NCI-H2107 (cell line): ENCODE measurements around the gene TTYH2.
"Not testable (repeated sequence)": the region's sequence is repeated elsewhere in the genome, so short reads cannot be mapped to it uniquely, and the experiment has no call there.

ENCODE experiments used
- DNase-seq: peaks from one replicate; lab custom pipeline; 2025; lab: John Stamatoyannopoulos, UW

The TTYH2 gene, protein sequence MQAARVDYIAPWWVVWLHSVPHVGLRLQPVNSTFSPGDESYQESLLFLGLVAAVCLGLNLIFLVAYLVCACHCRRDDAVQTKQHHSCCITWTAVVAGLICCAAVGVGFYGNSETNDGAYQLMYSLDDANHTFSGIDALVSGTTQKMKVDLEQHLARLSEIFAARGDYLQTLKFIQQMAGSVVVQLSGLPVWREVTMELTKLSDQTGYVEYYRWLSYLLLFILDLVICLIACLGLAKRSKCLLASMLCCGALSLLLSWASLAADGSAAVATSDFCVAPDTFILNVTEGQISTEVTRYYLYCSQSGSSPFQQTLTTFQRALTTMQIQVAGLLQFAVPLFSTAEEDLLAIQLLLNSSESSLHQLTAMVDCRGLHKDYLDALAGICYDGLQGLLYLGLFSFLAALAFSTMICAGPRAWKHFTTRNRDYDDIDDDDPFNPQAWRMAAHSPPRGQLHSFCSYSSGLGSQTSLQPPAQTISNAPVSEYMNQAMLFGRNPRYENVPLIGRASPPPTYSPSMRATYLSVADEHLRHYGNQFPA

DNA sequence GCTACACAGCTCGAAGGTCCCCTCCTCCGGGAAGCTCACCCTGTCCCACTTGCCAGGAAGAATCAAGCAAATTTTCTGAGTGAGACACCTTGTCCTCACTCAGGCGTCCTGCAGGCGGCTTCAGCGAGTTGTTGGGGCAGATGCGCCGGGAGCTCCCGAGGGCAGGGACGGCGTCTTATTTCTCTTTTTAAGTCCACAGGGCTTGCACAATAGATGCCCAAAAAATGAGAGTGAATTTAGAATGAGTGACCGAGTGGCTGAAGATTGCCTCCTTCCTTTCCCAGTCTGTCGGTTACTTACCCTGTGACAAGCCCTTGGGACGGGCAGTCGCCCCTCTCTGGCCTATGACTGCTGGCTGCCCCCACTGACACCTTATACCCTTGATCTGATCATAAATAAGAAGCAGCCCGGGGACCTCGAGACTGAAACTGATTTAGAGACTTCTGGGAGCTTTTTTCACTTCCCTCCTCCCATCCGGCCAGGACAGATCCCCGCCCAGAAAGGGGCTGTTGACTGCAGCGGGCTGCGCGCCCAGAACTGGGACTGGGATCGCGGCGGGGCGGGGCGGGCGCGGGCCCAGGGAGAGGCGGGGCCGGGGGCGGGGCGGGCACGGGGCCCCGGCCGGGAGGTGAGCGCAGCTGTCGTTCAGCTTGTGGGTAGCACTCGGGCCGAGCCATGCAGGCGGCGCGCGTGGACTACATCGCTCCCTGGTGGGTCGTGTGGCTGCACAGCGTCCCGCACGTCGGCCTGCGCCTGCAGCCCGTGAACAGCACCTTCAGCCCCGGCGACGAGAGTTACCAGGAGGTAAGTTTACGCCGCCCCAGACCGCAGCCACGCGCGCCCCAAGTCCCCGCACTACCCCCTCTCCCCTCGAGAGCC lies at the start of gene TTYH2:
TSS of gene TTYH2 (plus strand) at position 659 of the 879 bp plus-strand sequence. CDS start at position 676, 17 bp downstream.
- peak; percentile 42 for DNase-seq

DNA sequence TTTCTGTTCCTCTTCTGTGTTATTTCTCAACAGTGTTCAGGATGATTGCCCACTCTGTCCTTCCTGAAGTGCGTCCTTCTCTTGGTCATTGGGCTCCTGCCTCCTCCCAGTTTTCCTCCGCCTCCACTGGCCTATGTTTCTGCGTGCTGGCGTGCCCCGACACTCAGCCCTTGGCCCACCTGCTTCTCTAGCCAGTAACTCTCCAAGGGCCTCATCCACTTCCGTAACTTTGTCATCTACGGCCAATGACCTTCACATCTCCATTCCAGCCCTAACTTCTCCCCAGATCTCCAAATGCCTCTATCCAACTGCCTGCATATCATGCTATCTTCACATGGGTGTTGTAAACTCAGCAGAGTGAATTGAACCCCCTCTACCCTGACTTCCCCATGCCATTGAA lies 49.5 kb upstream of the TTYH2 start:
- no peak for DNase-seq

DNA sequence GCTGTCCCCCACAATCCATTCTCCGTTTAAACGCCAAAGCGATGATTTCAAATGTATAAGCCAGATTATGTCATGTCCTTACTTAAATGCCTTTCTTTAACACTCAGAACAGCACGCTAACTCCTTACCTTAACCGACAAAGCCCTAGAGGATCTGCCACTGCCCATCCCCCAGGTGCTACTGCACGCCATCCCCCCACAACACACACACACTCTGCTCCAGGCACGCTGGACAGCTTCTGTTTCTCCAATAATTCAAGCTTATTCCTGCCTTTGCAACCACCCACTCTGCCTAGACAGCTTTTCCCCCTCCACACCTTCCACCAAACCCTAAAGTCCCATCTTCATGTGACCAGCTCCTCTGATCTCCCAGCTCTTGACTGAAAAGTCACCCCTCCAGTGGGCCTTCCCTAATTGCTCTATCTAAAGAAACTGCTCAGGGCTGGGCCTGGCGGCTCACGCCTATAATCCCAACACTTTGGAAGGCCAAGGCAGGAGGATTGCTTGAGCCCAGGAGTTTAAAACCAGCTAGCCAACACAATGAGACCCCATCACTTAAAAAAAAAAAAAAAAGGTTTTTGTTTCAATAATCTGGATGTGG lies 48.8 kb upstream of the TTYH2 start:
- DNase-seq, result no peak

DNA sequence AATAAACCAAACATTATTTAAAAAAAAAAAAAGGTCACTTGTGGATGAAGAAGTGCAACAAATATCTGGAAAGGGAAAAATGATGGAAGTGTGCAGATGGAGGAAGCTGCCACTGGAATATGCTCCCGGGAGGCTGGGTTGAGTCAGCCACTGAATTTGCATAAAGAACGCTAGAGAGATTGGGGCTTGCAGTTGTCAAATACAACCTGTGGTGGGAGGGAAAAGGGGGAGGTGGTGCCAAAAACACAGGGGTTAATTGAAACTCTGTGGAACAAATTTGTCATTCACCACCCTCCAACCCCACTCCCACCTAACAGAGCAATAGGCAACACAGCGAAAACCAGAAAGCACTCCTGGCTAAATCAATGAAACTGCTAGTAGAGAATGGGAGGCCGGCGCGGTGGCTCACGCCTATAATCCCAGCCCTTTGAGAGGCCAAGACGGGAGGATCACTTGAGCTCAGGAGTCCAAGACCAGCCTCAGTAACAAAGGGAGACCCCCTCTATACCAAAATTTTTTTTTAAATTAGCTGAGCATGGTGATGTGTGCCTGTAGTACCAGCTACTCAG lies 47.5 kb upstream of the TTYH2 start:
- no peak for DNase-seq

DNA sequence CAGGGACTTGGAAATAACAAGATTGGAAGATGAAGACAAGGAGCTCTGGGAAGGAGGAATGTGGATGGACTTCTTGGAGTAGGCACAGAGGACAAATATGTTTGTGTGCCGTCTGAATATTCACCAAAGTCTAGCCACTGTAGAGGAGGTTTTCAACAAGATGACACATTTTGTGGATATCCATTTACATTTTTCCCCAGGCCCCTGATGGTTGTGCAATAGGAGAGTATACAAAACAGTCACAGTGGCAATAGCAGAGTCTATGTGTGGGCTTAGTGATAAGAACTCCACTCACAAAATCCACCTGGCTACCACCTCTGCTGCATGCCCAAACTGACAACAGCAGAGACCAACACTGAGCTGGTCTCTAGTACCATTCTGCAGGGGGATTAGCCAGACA lies 42.4 kb upstream of the TTYH2 start:
- DNase-seq, result no peak

DNA sequence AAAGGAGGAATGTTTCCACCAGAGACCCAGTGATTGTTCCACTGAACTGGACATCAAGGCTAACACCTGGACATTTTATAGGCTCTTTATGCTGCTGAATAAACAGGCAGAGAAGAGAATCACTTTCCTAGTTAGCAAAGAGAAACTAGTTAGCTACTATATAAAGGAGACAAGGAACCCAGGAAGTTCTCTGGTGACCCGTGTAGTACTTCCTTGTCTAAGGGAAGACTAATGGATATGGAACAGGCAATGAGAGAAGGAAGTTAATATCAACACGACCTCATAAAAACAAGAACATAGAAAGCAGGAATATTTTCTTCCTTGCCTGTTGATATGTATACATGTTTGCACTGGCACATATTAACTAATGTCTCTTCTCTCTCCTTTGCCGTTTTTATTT lies 40.7 kb upstream of the TTYH2 start:
- DNase-seq, result no peak

DNA sequence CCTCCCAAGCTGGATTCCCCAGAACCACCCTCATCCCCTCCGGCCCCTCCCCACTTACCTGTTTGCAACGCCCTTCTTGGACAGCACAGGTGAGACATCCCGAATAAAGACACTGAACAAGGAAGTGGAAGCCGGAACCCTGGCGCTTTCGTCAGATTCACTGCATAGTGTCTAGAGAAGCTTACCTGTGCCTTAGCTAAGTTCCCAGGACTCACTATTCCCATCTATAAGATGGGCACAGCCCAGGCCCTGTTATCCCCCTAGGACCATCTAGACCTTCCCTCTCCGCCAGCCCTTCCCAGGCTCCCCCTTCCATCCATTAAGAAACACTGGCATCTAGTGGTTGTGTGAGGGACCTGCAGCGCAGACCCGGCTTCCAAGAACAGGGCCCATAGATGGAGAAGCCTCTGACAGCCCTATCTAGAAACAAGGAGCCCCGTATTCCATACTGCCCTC lies 36.8 kb upstream of the TTYH2 start:
- peak; percentile 60 for DNase-seq

DNA sequence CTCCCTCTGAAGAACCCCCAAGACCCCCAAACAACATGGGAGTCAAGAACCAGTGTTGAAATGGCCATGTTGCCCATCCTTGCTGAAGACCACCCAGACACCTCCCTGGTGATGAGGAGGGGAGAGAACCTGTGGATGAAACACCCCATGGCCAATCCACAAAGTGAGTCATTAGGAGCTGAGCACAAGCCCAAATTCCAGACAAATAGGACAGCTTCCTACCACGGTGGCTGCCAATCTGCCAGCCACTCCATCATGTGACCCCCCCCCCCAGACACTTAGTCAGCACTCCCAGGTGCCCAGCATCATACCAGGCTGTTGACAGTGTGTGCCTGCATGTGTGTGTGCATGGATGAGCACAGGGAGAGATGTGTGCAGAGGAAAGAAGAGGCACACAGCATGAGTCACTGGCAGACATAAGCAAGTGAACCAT lies 36.3 kb upstream of the TTYH2 start:
- DNase-seq, result no peak

DNA sequence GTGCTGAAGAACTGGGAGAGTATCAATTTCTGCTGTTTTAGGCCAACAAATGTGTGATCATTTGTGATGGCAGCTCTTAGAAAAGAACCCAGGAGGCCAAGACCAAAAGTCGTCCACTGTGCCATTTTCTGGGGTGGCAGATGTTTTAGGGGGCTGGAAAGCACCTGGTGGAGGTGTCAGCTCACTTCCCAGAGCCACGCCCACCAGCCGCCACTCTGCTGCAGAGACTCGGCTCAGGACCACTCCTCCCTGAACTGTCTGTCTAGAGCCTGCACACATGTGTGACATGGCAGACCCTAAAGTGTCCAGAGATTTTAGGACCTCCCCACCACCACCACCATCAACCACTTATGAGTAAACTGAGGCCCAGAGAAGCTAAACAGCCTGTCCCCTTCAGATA lies 33.8 kb upstream of the TTYH2 start:
- no peak for DNase-seq

DNA sequence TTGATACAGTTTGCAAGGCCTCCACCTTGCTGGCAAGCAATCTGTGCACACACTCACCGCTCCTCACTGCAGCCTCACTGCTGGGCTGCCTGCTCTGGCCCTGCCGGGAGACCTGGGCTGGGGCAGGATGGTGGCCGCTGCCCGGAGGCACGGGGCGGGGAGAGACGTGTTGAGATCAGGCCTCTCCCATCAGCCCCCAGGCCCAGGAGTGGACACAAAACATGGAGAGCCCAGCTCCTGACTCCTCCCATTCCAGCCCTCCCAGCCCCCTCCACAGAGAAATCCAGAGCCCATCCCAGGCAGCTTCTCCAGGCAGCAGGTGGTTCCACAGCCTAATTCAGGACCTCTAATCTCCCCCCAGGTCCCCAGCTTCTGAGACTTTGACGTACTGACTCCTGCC lies 33.0 kb upstream of the TTYH2 start:
- DNase-seq, result no peak

DNA sequence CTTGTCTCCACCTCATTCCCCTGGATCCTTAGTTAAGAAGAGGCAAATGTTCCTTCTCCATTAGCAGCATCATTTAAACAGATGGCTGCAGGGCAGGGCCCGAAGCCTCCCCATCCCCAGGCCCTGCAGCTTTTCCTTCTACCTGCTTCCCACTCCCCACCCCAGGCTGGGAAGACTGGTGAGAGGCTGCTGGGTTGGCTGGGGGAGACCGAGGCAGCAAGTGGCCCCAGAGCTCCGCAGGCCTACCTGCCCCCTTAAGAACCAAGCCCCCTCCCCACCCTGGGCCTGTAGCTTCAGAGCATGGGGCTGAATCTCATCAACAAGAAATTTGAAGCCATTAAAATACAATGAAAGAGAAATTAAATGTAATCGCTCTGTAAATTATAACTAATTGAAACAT lies 32.0 kb upstream of the TTYH2 start:
- DNase-seq, result no peak

DNA sequence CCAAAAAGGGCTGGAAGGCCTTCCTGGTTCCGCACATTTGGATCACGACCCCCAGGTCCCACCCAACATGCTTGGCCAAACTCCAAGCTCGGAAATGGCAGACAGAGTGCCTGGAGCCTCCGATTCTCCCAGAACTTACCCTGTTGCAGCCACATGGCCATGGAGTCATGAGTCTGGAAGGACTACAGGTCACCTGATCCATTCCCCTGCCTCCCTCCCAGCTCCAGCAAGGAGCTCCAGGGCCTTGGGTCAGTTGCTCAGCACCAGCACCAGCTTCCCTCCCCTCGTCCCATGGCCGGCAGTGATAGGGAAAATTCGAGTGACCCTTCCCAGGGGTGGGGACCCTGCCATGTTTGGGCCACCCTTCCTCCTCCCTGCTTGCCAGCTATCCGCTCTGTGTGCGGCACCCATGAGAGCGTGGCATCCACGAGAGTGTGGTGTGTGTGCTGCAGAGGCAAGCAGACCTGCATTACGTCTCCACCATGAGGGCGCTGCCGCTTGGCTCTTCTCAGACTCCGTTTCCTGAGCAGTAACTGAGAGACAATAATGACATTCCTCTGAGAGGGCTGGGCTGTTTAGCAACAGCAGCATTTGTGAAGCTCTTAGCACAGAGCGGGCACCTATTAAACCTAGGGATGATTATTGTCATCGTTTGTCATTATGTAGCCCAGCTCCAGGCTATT lies 31.2 kb upstream of the TTYH2 start:
- DNase-seq, result no peak

DNA sequence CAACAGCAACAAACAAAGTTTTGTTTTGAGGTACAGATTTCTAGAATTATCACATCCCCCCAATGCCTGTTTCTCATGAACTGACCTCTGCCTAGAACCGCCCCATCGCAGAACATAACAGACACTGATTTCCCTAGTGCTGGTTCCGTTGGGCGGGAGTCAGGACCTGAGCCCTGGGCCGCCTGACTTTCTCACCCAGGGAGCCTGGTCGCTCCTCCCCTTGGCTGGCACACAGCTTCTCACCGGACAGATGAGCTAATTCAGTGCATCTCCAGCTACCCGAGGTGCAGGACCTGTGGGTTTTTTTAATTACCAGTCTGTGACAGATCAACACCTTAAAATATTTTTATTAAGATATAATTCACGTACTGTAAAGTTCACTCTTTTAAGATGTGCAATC lies 30.0 kb upstream of the TTYH2 start:
- no peak for DNase-seq

DNA sequence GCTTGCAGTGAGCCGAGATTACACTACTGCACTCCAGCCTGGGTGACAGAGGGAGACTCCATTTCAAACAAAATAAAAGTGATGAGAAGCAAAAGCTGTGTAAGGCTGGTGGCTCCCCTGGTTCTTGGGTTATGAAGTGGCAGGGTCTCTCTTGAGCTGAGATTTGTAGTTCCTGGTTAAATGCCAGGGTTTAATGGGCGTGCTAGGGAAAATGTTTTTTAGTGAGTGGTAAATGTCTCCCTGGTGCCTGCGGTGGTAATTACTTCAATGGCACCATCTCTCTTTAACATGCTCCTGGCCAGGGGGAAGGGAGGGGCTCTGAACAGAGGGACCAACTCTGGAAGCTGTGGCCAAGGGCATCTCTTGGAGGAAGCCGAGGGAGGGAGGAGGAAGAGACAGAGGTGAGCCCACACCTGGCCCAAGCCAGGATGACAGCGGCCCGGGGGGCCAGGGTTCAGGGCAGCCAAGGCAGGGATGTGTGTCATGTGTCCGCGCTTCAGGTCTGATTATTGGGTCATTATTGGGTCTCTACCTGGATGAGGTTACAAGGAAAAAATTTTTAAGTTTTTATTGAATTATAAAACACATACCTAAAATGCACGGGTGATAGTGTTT lies 27.7 kb upstream of the TTYH2 start:
- no peak for DNase-seq

DNA sequence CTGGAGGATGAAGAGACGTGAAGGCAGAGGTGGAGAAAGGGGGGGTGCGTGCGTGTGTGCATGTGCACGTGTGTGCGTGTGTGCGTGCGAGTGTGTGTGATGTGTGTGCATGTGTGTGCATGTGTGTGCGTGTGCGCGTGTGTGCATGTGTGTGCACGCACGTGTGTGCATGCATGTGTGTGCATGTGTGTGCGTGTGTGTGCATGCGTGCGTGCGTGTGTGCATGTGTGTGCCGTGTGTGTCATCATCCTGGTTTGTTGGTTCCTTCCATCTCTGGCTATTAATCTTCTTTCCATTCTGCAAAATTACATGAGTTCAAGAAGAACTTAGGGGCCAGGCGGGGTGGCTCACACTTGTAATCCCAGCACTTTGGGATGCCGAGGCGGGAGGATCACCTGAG lies 26.9 kb upstream of the TTYH2 start:
- DNase-seq, result no peak

DNA sequence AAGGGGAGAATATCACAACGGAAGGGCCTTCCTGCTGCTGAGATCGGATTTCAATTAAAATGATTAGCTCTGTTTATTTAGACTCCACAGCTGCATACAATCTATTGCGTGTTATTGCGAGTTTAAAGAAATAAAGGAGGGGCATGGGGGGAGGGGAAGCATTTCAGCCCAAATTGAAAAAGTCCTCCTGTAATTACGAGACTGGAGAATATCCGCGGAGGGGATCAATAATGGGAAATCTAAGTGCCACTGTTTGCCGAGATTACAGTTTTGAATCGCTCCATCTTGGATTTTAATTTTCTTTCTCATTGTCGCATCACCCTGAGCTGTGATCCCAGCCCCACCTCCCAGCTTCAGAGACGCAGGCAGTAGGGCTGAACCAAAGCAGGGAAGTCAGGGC lies 25.6 kb upstream of the TTYH2 start:
- DNase-seq, result no peak

DNA sequence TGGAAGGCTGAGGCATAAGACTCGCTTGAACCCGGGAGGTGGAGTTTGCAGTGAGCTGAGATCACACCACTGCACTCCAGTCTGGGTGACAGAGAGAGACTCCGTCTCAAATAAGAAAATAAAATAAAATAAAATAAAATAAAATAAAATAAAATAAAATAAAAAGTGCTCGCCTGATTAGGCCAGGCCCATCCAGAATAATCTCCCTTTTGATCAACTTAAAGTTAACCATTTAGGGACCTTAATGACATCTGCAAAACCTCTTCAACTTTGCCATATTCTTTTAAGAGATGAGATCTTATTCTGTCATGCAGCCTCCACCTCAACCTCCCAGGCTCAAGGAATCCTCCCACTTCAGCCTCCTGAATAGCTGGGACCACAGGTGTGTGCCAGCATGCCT lies 24.7 kb upstream of the TTYH2 start:
- not testable (repeated sequence) for DNase-seq

DNA sequence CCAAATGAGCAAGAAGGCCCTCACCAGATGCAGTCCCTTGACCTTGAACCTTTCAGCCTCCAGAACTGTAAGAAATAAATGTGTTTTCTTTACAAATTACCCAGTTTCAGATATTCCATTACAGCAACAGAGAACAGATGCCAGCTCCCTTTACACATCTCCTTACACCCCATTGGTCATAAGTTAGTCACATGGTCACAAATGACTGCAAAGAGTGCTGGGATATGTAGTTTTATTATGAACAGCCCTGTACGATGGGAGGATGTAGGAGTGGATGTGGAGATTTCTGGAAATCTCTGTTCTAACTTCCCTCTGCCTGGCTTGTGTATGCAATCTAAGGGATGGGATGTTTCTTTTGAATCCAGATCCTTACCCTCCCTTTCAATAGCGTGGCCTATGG lies 23.2 kb upstream of the TTYH2 start:
- DNase-seq, result no peak

DNA sequence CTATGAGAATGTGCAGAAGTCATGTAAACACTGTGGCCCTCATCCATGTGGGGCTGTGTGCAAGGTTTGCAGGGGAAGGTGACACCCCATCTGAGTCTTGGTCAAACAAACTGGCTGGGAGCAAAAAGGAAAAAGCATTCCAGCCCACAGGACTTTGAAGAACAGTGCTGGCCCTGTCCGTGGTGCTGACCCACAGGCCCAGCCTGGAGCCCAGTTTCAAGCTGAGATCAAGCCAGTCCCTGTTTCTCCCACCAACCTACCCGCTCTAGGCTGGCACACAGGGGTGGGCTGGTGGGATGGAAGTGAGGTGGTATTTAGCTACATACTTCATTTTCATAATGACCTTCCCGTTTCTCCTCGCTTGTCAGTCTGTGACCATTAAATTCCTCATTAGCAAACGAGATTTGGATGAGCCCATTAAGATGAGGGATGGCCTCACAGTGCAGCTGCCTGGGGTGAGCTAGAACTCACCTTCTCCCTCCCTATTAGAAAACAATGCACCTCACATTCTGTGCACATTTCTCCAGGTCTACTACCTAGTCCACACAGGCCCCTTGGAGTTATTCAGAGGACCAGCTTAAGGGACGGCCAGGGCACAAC lies 22.5 kb upstream of the TTYH2 start:
- no peak for DNase-seq

DNA sequence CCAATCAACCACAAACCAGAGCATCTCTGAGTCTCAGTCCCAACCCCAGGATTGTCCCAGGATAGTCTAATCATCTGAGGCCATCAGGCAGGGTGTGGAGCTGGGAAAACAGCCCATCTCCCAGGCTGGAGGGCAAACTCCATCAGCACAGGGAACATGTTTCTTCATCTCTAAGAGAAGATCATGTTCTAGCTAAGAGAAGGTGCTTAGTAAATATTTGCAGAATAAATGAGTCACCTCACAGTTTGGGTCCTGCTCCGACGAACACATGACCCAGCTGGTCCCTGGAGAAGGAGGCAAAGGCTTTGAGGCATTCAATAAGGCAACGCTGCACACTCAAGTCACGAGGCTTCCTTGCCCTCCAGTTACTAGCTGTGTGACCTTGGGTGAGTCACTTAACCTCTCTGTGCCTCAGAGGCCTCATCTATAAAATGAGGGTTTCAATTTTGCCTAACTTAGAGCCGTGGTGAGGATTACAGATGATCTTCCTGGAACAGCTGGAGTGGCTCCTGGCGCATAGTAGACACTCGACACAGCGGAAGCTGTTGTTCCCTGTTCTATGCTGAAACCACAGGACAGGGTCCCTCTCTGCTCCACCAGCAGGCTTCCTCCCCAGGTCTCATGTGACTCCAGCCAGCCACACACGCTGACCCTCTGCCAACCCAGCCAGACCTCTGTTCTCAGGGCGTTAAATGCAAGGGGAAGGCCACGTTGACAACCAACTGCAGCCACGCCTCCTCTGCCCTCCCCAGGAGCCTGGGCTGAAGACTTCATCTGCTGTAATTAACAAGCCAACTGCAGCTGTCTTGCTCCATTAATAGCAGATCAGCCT lies 20.2 kb upstream of the TTYH2 start:
- DNase-seq, result no peak
